Testis (tissue), 2 donors: ENCODE results near the gene KRT81.

Experiments used
- POLR2A ChIP-seq: fragments of 450-650 bp; IDR thresholded peaks from one replicate; pipeline ENCODE4 v1.6.1; 2017; ENCODE audit warnings: antibody characterized with exemption, mild to moderate bottlenecking, moderate library complexity
- TF ChIP-seq, protein P1 (sequence below), 3 experiments: fragments of 450-650 bp in 2 of 3; fragments of 200-600 bp in 1 of 3; sonication (generic) in 1 of 3; IDR thresholded peaks; one replicate each; pipeline ENCODE4 v1.5.1; 2016 to 2019; ENCODE audit warnings: antibody characterized with exemption in 3 of 3, mild to moderate bottlenecking in 2 of 3, moderate library complexity in 1 of 3

DNA sequence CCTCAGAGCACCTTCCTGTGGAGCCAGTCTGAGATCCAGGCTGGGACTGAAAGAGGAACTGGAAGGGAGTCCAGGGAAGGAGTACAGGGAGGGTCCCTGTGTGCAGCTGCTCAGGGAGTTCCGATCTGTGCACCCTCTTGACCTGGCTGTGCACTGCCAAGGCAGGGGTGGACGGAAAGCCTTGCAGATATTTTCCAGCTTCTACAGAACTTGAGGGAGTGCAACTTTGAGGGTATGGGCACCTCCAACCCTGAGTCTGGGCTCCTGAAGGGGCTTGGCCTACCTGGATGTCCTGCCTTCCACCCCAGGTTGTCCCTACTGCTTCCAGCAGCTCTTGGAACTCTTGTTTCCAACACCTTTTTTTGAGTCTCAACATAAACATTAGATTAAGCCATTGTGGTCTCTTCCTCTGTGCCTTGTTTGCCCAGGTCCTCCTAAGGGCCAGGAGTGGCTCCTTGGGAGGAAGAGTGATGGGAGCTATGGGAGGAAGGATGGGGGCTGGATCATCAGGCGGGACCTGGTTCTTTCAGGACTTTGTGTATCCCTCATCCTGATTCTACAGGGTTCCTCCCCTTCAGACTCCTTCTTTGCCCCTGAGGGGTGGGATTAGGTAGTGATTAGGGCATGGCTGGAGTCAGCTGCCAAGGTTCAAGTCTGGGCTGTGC, 54.8 kb downstream of the KRT81 start:
- TF ChIP-seq, protein P1, sequence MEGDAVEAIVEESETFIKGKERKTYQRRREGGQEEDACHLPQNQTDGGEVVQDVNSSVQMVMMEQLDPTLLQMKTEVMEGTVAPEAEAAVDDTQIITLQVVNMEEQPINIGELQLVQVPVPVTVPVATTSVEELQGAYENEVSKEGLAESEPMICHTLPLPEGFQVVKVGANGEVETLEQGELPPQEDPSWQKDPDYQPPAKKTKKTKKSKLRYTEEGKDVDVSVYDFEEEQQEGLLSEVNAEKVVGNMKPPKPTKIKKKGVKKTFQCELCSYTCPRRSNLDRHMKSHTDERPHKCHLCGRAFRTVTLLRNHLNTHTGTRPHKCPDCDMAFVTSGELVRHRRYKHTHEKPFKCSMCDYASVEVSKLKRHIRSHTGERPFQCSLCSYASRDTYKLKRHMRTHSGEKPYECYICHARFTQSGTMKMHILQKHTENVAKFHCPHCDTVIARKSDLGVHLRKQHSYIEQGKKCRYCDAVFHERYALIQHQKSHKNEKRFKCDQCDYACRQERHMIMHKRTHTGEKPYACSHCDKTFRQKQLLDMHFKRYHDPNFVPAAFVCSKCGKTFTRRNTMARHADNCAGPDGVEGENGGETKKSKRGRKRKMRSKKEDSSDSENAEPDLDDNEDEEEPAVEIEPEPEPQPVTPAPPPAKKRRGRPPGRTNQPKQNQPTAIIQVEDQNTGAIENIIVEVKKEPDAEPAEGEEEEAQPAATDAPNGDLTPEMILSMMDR (IDR thresholded peaks at IDR 0.05), result no peak
- TF ChIP-seq POLR2A, result no peak
